Measurements from ENCODE around the gene WDR82. TPM values are rescaled to one million over a fixed set of nuclear protein-coding genes. Genes with fewer than 3 reads are reported as not detected.

Gene WDR82
- total and polyA plus RNA-seq, 2 donors from 2014 or later: 20.9 to 75.8 TPM

DNA sequence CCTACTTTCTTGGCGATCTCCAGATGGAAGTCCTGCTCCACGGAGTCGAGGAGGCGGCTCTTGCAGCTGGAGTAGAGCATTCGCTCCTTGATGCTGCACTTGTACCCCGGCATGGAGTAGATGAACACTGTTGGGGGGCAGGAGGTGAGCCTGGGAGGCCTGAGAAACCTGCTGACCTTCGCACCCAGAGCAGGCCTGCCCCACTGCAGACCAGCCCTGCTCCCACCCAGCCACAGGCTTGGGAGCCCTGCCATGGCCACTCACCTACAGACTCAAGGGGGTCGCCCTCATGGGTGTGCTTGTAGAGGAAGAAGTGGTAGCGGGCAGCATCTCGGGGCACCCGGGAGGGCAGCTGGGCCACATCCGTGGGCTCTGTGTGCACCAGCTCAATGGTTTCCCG lies 48.8 kb downstream of the WDR82 start:
- Histone ChIP-seq H3K4me3 (ENCODE audit: low read length in 3 of 3) (no peak overlapping the region), H3K36me3 (ENCODE audit: control insufficient read depth in 2 of 3, insufficient read depth in 3 of 3, low read length in 3 of 3) (peaks cover 0 to 19% (median 14%) of the 10 kb centered on the region in 3 donors), H3K9ac (ENCODE audit: low read length in 3 of 3) (no peak overlapping the region), H3K27ac (ENCODE audit: low read depth in 2 of 2, low read length in 2 of 2) (no peak overlapping the region), H3K4me1 (ENCODE audit: control insufficient read depth in 2 of 3, insufficient read depth in 2 of 3, low read depth in 1 of 3, low read length in 3 of 3) (no peaks in the 10 kb centered on the region), H3K27me3 (ENCODE audit: control insufficient read depth, insufficient read depth, low read length) (no peaks in the 10 kb centered on the region), H3K9me3 (ENCODE audit: control insufficient read depth in 2 of 3, insufficient read depth in 1 of 3, low read length in 3 of 3) (no peaks in the 10 kb centered on the region)
- FAIRE-seq: no peak
- no peak for TF ChIP-seq CTCF (IDR thresholded peaks at IDR 0.05; ENCODE audit: borderline replicate concordance, extremely low read depth, insufficient read depth)
- no peak for DNase-seq
- intact Hi-C loops (cut with DNase I): loop anchor here (10.0 kb wide), 1 partner anchor 115 kb away; no protein-coding TSS in a partner anchor

GRCh38 chr3:52228751-52229291 lies 49.6 kb downstream of the WDR82 start:
- Histone ChIP-seq H3K4me3 (ENCODE audit: low read length in 3 of 3) (no peak overlapping the region), H3K9ac (ENCODE audit: low read length in 3 of 3) (no peak overlapping the region), H3K9me3 (ENCODE audit: control insufficient read depth in 2 of 3, insufficient read depth in 1 of 3, low read length in 3 of 3) (no peaks in the 10 kb centered on the region), H3K27me3 (ENCODE audit: control insufficient read depth, insufficient read depth, low read length) (no peaks in the 10 kb centered on the region), H3K27ac (ENCODE audit: low read depth in 2 of 2, low read length in 2 of 2) (no peak overlapping the region), H3K36me3 (ENCODE audit: control insufficient read depth in 2 of 3, insufficient read depth in 3 of 3, low read length in 3 of 3) (peaks cover 0 to 19% (median 14%) of the 10 kb centered on the region in 3 donors), H3K4me1 (ENCODE audit: control insufficient read depth in 2 of 3, insufficient read depth in 2 of 3, low read depth in 1 of 3, low read length in 3 of 3) (no peaks in the 10 kb centered on the region)
- intact Hi-C loops (cut with DNase I): loop anchor here (10.0 kb wide), 1 partner anchor 116 kb away; no protein-coding TSS in a partner anchor
- DNase-seq (no peak), FAIRE-seq (no peak)
- TF ChIP-seq CTCF (IDR thresholded peaks at IDR 0.05; ENCODE audit: borderline replicate concordance, extremely low read depth, insufficient read depth): no peak

- H3K4me3 ChIP-seq (ENCODE audit: low read length in 3 of 3): no peak overlapping the region
- H3K4me1 ChIP-seq (ENCODE audit: control insufficient read depth in 2 of 3, insufficient read depth in 2 of 3, low read depth in 1 of 3, low read length in 3 of 3): no peaks in the 10 kb centered on the region
- no peak overlapping the region for H3K9ac ChIP-seq (ENCODE audit: low read length in 3 of 3)
- DNase-seq (peak in 2 of 5 donors; percentile 41 to 50), FAIRE-seq (no peak)
- intact Hi-C loops (cut with DNase I): loop anchor here (10.0 kb wide), 1 partner anchor 117 kb away; no protein-coding TSS in a partner anchor
- H3K27me3 ChIP-seq (ENCODE audit: control insufficient read depth, insufficient read depth, low read length): no peaks in the 10 kb centered on the region
- H3K36me3 ChIP-seq (ENCODE audit: control insufficient read depth in 2 of 3, insufficient read depth in 3 of 3, low read length in 3 of 3): peaks cover 0 to 19% (median 14%) of the 10 kb centered on the region in 3 donors
- no peaks in the 10 kb centered on the region for H3K9me3 ChIP-seq (ENCODE audit: control insufficient read depth in 2 of 3, insufficient read depth in 1 of 3, low read length in 3 of 3)
- no peak for TF ChIP-seq CTCF (IDR thresholded peaks at IDR 0.05; ENCODE audit: borderline replicate concordance, extremely low read depth, insufficient read depth)
- H3K27ac ChIP-seq (ENCODE audit: low read depth in 2 of 2, low read length in 2 of 2): no peak overlapping the region
Measured at GRCh38 chr3:52228266-52228665, 50.2 kb downstream of the WDR82 start.

Measured in kidney (tissue), 14 donors.